ENCODE results near the gene RXRA.

RXRA gene

GRCh38 chr9:134365115-134365596, 38.9 kb downstream of the RXRA start:
- TF ChIP-seq CTCF (IDR thresholded peaks at IDR 0.05), result no peak
- Histone ChIP-seq H3K27ac (peak overlapping the region; percentile 29 to 89), H3K4me3 (no peak overlapping the region)
- no peak for DNase-seq (ENCODE audit: low spot score)

GRCh38 chr9:134365791-134366222, 39.6 kb downstream of the RXRA start:
- Histone ChIP-seq H3K4me3 (peak overlapping the region; percentile 65), H3K27ac (peak overlapping the region; percentile 29 to 89)
- peak; percentile 83 for DNase-seq (ENCODE audit: low spot score)
- no peak for TF ChIP-seq CTCF (IDR thresholded peaks at IDR 0.05)

- peak overlapping the region; percentile 65 for H3K4me3 ChIP-seq
- peak overlapping the region; percentile 29 to 89 for H3K27ac ChIP-seq
- no peak for TF ChIP-seq CTCF (IDR thresholded peaks at IDR 0.05)
- peak; percentile 94 for DNase-seq (ENCODE audit: low spot score)
These were observed 40.2 kb downstream of the RXRA start for GRCh38 chr9:134366223-134367031.

- peak overlapping the region; percentile 29 to 89 for H3K27ac ChIP-seq
- H3K4me3 ChIP-seq, result peak overlapping the region; percentile 65
These were observed 40.8 kb downstream of the RXRA start for GRCh38 chr9:134367061-134367460.

GRCh38 chr9:134367791-134368490, 41.7 kb downstream of the RXRA start:
- Histone ChIP-seq H3K4me3 (no peak overlapping the region), H3K27ac (no peak overlapping the region)
- DNase-seq (ENCODE audit: low spot score), result no peak
- TF ChIP-seq CTCF (IDR thresholded peaks at IDR 0.05), result no peak

More at GRCh38 chr9:134367061-134367460, 40.8 kb downstream of the RXRA start:
- no peak for DNase-seq (ENCODE audit: low spot score)
- no peak for TF ChIP-seq CTCF (IDR thresholded peaks at IDR 0.05)

GRCh38 chr9:134368571-134368970, 42.3 kb downstream of the RXRA start:
- H3K27ac ChIP-seq, result no peak overlapping the region
- H3K4me3 ChIP-seq, result no peak overlapping the region
- no peak for DNase-seq (ENCODE audit: low spot score)
- no peak for TF ChIP-seq CTCF (IDR thresholded peaks at IDR 0.05)

Data from coronary artery (tissue), 2 donors.